GM19324 (cell line): ENCODE data around the gene P3H2.
"Not testable (repeated sequence)": the region's sequence is repeated elsewhere in the genome, so short reads cannot be mapped to it uniquely, and the experiment has no call there.

Experiments
- ATAC-seq: cut with Tn5 transposase; IDR thresholded peaks from one replicate; pipeline ENCODE4 v1.9.1; 2021; ENCODE audit warnings: mild to moderate bottlenecking, moderate library complexity; ENCODE audit not compliant: unreplicated experiment, low FRiP score

Gene P3H2

GRCh38 chr3:190120269-190121060 is at the start of gene P3H2:
TSS of gene P3H2 (minus strand) at chr3:190120897. CDS start at chr3:190120731, 166 bp downstream.
- peak; percentile 57 for ATAC-seq

DNA sequence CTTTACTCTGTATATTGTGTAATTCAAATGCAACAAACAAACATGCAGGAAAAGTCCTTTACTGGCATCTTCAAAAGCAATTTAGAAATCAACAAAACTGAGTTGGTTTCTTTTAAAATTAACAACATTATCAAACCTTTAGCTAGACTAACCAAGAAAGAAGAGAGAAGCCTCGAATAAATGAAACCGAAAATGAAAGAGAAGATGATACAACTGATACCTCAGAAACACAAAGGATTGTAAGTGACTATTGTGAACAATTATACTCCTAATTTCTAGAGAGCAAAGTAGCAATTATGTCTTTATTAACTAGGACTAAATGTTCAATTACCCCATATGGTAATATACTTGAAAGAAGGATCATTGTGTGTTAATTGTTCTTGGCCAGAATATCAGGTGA is 49.2 kb upstream of the P3H2 start:
- peak; percentile 72 for ATAC-seq

GRCh38 chr3:190169243-190169642 is 48.5 kb upstream of the P3H2 start:
- ATAC-seq: peak; percentile 40

DNA sequence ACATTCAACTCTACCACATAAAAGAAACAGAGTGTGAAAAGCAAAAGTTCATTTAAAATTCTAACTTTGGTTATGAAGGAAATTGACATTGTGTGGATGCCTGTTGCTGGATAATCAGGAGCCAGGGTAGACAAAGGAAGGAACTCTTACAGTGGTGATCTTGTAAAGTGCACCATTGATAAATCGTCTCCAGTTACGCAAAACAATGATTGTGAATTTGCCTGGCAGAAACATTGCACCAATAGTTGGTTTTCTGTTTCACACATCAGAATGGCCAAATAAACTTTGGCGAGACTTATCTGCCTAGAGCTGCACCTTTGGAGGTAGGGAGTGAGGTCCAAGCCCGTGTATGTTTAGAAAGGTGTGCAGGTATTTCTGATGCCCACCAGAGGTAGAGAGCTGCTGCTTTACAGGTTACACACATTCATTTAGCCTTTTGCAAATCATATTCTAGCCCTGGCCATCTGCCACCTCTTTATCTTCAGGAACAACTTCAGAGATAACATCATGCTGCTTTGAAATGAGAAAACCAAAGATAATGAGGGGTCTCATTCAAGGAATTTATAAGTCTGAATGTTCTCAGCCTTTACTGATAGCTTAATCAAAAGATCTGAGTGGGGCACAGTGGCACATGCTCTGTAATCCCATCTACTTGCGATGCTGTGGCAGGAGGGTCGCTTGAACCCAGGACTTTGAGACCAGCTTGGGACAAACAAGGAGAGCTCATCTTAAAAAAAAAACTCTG is 47.4 kb upstream of the P3H2 start:
- ATAC-seq: no peak

GRCh38 chr3:190166948-190167347 is 46.3 kb upstream of the P3H2 start:
- ATAC-seq: no peak

DNA sequence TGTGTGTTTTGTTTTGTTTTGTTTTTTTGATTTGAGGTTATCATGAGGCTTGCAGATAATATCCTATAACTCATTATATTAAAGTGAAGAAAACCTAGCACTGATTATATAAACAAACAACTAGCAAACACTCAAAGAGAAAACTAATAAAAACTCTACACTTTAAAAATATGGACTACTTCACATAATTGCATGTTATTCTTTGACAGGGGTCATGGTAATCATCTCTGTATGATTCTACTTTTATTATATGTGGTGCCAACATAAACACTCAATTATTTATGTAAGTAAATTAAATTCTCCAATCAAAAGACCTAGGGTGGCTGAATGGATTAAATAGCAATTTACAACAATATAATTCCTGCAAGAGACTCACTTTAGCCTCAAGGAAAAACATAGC is 44.6 kb upstream of the P3H2 start:
- ATAC-seq: no peak

- ATAC-seq: not testable (repeated sequence)
These were observed 41.3 kb upstream of the P3H2 start for GRCh38 chr3:190162013-190162412.

- no peak for ATAC-seq
These were observed 39.3 kb upstream of the P3H2 start for GRCh38 chr3:190159902-190160435.

DNA sequence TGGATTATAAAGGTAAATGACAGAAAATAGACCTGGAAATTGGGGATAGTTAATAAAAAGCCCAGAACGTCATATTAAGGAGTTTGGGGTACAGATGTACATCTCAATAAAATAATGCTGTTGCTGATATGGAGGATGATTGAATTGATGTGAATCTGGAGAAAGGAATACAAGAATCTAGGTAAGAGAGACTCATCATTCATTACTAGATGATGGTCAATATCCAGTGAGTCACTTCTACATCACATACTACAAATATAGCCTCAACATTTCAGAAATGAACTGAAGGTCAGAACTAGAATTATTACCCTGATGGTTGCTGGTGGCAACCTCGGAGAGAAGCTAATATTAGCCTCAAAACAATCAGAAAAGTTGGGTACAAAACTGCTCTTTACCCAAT is 37.6 kb upstream of the P3H2 start:
- ATAC-seq: no peak

DNA sequence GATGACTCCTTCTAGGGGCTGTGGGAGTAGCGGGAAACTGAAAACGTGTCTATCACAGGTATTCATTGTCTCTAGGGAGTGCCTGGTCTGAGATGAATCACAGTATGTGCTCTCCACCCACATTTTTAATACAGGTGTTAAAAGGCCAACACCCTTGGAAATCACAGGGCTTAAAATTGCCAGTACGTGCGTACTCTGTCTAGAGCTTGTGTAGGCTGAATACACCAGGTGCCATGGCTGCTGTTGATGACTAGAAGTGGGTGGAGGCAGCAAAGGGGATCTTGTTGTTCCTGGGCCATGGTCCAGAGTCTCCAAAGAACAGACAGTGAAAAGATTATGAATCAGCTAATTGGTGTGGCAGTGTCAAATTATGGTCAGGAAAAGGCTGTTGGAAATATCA is 35.1 kb upstream of the P3H2 start:
- ATAC-seq: no peak

DNA sequence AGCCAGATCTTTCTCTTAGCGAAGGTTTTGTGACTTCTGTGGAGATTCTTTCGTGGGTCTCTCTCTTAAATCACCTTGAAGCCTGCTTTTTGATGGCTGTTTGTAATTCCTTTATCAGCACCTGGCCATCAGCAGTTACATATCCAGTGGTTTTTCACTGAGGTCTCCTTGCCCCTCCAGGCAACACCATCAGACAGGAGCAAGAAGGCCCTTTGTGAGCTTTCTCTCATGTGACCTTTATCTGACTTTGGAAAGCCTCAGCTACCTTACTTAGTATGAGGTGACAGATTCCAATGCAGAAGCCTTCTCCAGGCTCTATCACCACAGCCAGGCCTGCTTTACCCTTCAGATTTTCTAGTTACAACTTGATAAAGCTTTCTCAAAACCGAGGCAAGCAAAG is 30.0 kb upstream of the P3H2 start:
- ATAC-seq: no peak

DNA sequence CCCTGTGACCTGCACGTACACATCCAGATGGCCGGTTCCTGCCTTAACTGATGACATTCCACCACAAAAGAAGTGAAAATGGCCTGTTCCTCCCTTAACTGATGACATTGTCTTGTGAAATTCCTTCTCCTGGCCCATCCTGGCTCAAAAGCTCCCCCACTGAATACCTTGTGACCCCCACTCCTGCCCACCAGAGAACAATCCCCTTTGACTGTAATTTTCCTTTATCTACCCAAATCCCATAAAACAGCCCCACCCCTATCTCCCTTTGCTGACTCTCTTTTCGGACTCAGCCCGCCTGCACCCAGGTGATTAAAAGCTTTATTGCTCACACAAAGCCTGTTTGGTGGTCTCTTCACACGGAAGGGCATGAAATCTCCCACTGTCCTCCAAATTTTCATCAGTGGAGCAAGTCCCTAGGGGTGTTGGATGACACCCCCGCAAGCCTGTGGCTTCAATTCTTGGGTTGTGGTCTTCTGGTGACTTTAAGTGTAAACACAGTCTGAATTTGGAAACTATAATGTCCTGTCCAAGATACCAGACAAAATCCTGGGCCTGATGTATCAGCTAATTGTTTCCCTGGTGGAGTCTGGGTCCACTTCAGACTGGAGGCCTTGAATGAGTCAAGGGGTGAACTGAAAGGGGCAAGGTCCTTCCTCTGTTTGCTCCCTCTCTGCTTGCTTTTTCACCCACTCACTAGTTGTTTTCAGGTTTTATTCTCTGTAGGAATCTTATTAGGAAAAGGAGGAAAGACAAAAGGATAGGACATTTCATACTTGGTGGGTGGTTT is 29.3 kb upstream of the P3H2 start:
- ATAC-seq: not testable (repeated sequence)

GRCh38 chr3:190144793-190145192 is 24.1 kb upstream of the P3H2 start:
- ATAC-seq: not testable (repeated sequence)

DNA sequence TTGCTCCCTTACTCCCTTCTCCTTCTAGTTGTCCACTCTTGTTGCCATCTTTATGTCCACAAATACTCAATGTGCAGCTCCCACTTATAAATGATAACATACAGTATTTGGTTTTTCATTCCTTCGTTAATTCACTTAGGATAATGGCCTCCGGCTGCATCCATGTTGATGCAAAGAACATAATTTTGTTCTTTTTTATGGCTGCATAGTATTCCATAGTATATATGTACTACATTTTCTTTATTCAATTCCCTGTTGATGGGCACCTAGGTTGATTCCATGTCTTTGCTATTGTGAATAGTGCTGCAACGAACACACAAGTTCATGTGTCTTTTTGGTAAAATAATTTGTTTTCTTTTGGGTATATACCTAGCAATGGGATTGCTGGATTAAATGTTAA is 21.3 kb upstream of the P3H2 start:
- ATAC-seq: no peak

DNA sequence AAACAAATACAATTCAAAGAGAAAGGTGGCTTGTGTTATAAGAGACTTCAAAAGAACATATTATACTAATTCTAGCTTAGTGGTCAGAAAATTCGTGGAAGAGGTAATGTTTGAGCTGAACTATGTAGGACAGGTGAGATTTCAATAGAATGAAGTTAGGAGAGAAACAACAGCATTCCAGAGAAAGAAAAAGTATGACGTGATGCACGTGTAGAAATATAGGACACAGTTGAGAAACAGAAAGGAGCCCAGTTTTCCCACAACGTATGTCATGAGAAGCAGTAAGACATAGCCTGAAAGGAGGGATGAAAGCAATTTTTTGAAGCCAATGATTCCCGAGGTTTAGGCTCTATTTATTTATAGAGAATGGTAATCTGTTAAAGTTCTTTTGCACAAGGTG is 18.7 kb upstream of the P3H2 start:
- ATAC-seq: no peak

GRCh38 chr3:190132371-190132770 is 11.7 kb upstream of the P3H2 start:
- ATAC-seq: no peak

DNA sequence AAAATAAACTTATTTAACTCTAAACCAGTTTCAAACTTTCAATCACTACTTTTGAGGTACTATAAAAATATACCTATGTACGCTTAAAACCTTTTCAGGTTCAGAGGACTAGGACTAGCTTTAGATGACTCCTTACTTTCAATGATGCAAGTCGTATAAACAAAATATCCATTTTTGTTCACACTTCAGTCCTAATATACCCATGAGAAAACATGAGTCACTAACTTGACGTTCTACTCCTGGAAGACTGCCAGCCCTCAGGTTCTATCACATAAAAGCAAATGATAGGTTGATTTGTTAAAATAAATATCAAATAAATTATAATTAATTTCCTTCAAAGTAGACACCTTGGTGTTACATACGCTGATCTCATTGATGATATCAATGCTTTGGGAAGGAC is 10.6 kb upstream of the P3H2 start:
- ATAC-seq: no peak

GRCh38 chr3:190130696-190131095 is 10.0 kb upstream of the P3H2 start:
- no peak for ATAC-seq

- ATAC-seq: no peak
These were observed 9.3 kb upstream of the P3H2 start for GRCh38 chr3:190130037-190130436.

DNA sequence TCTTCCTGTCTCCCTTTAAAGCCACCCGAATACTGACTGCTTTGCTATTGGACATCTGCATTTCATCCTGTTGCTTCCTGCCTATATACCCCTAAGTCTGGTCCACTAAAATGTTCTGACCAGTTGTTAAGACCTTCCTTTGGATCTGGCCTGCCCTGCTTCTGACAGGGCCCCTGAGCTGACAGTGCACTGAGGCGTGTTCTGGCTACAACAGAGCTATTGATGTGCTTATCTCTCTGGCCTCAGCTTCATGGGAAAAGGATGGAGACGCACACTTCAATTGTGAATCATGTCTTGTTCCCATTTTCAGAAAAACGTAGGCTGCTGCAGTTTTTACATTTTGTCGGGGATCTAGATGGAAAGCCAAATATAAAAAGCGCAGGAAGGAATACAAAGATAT is 7.1 kb upstream of the P3H2 start:
- no peak for ATAC-seq

- ATAC-seq: no peak
These were observed 6.5 kb upstream of the P3H2 start for GRCh38 chr3:190127195-190127594.
